ENCODE measurements around the gene CPM.

GRCh38 chr12:68867606-68868005 is 65.4 kb downstream of the CPM start:
- no peak for TF ChIP-seq MAFK (IDR thresholded peaks at IDR 0.05; ENCODE audit: partially characterized antibody)
- no peak for TF ChIP-seq HDAC2 (IDR thresholded peaks at IDR 0.05)
- TF ChIP-seq FOSL2 (IDR thresholded peaks at IDR 0.05) = no peak
- no peak for TF ChIP-seq FOSL2 (CRISPR knock-in tag; IDR thresholded peaks at IDR 0.05)
- no peak for TF ChIP-seq RCOR1 (IDR thresholded peaks at IDR 0.05; ENCODE audit: low read depth, low read length)
- TF ChIP-seq, protein P1, sequence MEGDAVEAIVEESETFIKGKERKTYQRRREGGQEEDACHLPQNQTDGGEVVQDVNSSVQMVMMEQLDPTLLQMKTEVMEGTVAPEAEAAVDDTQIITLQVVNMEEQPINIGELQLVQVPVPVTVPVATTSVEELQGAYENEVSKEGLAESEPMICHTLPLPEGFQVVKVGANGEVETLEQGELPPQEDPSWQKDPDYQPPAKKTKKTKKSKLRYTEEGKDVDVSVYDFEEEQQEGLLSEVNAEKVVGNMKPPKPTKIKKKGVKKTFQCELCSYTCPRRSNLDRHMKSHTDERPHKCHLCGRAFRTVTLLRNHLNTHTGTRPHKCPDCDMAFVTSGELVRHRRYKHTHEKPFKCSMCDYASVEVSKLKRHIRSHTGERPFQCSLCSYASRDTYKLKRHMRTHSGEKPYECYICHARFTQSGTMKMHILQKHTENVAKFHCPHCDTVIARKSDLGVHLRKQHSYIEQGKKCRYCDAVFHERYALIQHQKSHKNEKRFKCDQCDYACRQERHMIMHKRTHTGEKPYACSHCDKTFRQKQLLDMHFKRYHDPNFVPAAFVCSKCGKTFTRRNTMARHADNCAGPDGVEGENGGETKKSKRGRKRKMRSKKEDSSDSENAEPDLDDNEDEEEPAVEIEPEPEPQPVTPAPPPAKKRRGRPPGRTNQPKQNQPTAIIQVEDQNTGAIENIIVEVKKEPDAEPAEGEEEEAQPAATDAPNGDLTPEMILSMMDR (IDR thresholded peaks at IDR 0.05) = no peak
- TF ChIP-seq NR3C1 (IDR thresholded peaks at IDR 0.05) = no peak
- TF ChIP-seq CBX2 (IDR thresholded peaks at IDR 0.05; ENCODE audit: borderline replicate concordance, low read depth) = no peak
- no peak for TF ChIP-seq HMGXB4 (CRISPR knock-in tag; IDR thresholded peaks at IDR 0.05; ENCODE audit: borderline replicate concordance)

All from A549 (cell line).